Stimulated activated CD4-positive, alpha-beta T cell treated with anti-CD3 and anti-CD28 coated beads, Interleukin-1b, Interleukin-23, amount 100 ng/mL, for 24 hours (primary cell): Measurements from ENCODE around the gene GATA1.
A peak's percentile ranks its signal among the peaks of the same experiment; 100 is the strongest.

ENCODE experiments used
- DNase-seq, 4 experiments: peaks; one replicate each; pipeline ENCODE4 v3.0.0-alpha.2; 2020; ENCODE audit warnings: low read depth in 4 of 4, low spot score in 1 of 4

Gene GATA1

GRCh38 chrX:48786341-48786800 lies at the start of gene GATA1:
GATA1 (plus strand) TSS chrX:48786590; CDS start chrX:48791110, 4,520 bp downstream.
- no peak for DNase-seq

DNA sequence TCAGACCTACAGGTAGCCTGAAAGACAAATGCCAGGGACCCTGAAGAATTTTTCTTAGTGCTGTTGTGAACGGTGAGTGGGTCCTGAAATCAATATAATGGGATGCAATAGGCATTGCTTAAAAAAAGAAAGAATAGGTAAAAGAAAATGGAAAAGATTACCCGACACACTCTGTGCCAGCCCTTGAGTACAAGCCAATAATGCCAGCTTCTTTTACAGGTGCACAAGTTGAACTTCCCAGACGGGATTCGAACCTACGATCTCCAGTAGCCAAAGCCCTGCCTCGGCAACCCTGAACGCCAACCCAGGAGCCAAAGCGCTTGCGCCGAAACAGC lies 49.5 kb upstream of the GATA1 start:
- no peak for DNase-seq

DNA sequence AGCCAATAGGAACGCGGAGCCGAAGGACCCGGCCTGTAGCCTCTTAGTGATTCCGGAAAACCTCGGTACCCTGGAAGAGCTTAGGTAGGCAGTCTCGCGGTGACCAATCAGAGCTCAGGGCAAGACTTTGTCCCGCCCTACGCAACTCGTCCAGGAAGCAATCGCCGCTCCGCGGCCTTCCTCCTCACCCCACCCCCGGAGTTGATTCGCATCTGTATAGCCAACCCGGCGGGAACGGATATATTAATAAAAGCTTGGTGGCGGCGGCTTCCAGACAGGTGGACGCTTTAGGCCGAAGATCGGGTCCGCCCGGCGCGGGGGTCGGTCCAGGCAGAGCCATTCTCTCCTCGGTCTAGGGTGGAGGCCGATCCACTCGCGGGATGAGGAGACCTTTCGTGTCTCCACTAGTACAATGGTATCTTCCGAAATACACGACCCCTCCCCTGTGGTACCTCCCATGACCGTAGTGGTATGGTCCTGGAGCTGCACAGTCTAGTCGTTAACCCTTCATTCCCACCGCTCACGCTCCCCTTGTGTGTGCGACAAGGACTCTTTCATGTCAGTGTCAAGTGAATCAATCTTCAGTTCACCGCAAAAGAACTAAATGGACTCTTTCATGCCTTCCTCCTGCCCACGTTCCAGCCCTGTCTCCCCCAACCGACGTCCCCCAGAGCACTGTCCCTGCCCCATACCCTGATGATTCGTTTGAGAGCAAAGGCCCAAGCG lies 49.0 kb upstream of the GATA1 start:
- peak; percentile 46 to 79 (median 58) for DNase-seq

DNA sequence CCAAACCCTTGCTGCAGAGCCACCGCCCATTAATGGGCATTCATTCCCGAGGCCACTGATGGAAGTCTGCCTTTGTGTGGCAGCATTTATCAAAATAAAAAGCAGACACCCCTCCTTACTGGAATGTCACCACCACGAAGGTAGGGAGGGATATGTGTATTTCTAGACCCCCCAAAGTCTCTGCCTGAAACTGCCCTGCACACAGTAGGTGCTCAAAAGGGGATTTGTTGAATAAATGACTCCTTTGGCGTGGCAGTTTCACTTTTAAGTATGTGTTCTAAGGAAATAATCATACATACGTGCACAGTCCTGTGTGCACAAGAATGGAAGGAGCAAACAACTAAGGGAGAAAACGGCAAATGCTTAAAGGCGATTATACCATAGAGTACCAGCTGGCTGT lies 48.5 kb upstream of the GATA1 start:
- no peak for DNase-seq

DNA sequence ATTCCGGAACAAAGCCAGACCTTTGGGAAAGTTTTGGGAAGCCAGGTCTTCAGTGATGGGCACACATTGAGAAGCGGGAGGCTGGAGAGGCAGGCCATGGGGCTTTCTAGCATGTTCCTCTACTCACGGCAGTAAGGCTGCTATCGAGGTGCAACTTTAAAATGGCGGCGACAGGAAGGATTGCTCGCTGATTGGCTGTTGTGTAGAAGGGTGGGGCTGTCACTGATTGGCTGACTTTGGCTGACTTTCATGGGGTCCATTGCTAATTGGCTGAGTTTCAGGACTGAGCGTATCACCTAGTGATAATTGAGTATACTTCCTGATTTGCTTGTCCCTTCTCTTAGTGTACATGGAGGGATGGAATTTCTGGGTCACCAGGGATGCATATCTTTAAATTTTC lies 44.6 kb upstream of the GATA1 start:
- DNase-seq, result no peak

DNA sequence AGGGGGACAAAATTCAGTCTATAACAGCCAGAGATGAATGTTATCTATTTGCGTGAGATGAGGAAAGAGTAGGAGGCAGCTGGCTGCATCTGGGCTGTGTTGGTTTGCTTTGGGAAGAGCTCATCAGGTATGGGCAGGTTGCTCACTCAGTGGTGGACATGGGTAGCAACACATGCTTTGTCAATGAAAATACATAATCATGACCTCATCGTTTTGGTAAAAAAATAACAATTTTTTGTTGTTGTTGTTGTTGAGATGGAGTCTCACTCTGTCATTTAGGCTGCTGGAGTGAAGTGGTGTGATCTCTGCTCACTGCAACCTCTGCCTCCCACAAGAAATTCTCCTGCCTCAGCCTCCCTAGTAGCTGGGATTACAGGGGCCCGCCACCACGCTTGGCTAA lies 41.2 kb upstream of the GATA1 start:
- no peak for DNase-seq

- no peak for DNase-seq
Measured at GRCh38 chrX:48747415-48748016, 38.9 kb upstream of the GATA1 start.

DNA sequence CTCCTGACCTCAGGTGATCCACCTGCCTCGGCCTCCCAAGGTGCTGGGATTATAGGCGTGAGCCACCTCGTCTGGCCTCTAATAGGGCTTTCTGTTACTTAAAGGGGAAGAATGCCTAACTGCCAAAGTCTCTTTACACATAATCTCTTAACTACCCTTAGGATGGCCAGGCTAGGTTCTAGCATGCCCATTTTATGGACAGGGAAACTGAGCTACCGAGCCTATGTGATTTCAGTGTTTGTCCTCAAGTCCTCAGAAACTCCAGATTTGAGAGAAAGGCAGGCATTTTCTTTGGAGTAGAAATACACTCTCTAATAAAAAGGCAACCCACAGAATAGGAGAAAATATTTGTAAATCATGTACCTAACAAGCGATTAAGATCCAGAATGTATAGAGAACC lies 37.2 kb upstream of the GATA1 start:
- no peak for DNase-seq

DNA sequence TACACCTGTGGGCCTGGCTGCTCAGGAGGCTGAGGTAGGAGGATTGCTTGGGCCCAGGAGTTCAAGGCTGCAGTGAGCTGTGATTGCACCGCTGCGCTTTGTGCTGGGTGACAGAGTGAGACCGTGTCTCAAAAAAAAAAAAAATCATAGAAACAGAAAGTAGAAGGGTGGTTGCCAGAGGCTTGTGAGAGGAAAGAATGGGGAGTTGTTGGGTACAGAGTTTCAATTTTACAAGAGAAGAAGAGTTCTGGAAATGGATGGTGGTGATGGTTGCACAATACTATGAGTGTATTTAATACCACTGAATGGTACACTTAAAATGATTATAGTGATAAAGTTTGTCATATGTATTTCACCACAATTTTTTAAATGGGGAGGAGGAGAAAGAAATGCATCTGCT lies 35.0 kb upstream of the GATA1 start:
- DNase-seq, result no peak

DNA sequence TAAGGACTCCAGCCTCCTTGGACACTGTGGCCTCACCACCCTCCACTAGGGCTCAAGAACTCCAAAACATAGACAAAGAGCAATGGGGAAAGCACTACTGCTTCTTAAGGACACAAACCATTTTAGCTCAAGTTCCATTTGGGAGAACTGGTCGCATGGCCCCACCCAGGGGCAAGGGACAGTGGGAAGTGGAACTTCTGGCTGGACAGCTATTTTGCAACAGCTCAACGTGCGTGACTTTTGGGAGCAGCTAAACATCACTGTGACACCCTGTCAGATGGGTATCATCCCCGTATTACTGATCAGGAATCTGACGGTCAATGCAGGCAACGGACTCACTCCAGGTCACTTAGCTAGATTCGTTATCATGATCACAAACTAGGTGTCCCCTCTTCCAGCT lies 33.9 kb upstream of the GATA1 start:
- DNase-seq, result no peak

- no peak for DNase-seq
Measured at GRCh38 chrX:48753708-48754228, 32.6 kb upstream of the GATA1 start.

- no peak for DNase-seq
Measured at GRCh38 chrX:48754238-48754637, 32.2 kb upstream of the GATA1 start.

DNA sequence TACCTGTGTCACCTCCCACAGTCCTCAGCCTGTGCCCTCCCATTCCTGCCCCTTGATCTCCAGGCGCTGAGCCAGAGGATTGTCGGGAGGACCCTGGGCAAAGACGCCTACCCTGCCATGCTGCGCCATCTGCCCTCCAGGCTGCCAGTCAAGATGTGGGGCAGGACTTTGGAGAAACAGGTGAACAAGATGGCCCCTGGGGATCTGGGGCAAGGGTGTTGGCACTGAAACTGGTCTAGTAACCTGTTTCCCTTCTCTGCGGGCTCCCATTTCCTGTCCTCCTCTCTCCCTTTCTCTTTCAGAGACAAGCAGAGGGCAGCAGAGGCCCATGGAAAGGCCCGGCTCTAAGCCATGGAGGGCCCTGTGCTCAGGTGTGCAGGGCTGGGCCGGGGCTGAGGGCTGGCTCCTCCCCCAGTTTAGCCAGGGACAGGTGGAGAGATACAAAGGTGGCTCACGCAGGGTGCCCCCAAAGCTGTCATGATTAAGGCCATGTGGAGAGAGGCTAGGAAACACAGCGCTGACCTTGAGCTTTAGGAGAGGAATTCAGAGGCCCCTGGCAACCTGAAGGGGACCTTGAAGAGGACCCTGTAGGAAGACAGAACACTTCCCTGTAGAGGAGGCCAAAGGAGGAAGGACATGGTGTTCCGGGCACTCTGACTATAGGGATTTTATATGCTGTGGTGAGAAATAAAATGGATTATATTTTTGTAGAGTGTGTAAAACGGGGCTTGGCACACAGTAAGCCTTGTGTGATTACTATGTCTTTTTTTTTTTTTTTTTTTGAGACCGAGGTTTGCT lies 24.5 kb upstream of the GATA1 start, which contains the start of gene GLOD5:
Gene GLOD5, plus strand, starts transcription at position 74 of the 798 bp plus-strand sequence. Its CDS starts 44 bp downstream, at position 118.
- no peak for DNase-seq

GRCh38 chrX:48769230-48769629 lies 17.2 kb upstream of the GATA1 start:
- DNase-seq, result no peak

- no peak for DNase-seq
Measured at GRCh38 chrX:48770296-48770695, 16.1 kb upstream of the GATA1 start.

- DNase-seq, result no peak
Measured at GRCh38 chrX:48772602-48773001, 13.8 kb upstream of the GATA1 start.

GRCh38 chrX:48776818-48777439 lies 9.5 kb upstream of the GATA1 start:
- no peak for DNase-seq

DNA sequence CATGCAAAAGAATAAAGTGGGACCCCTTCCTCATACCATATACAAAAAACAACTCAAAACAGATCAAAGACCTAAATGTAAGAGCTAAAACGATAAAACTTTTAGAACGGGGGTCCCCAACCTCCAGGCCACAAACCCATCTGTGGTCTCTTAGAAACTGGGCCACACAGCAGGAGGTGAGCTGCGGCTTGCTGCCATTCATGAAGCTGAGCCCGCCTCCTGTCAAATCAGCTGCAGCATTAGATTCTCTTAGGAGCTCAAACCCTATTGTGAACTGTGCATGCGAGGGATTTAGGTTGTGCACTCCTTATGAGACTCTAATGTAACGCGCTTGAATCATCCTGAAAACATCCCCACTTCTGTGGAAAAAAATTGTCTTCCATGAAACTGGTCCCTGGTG lies 7.0 kb upstream of the GATA1 start:
- DNase-seq, result no peak

- DNase-seq, result no peak
Measured at GRCh38 chrX:48781705-48782104, 4.7 kb upstream of the GATA1 start.

DNA sequence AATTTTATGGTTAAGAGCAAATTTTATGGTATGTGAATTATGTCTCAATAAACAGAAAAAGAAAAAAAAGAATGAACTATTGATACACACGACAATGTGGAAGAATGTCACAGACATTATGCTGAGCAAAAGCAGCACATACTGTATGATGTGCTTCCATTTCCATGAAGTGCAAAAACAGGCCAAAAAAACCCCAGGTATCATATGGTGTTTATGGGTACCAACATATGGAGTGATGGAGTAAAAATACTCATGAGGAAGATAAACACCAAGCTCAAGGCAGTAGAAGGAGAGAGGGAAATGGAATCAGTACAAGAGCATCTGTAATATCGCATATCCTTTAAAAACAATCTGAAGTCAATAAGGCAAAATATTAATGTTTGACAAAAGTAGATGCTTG lies 4.2 kb upstream of the GATA1 start:
- no peak for DNase-seq

DNA sequence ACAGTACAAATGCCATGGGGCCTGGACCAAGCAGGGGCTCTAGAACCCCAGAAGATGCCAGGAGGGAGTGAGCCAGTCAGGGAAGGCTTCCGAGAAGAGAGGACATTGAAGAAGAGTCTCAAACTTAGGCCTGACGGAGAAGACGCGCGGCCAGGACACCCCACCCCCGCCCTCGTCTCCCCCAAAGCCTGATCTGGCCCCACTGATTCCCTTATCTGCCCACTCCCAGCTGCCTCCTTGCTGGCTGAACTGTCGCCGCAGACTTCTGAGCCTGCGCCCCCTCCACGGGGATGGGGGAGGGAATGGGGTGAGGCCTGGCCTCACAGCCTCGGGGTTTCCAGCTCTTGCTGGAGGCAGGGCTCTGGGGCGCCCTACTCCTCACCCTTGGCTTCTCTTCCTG lies 3.6 kb upstream of the GATA1 start:
- no peak for DNase-seq
